HCT116 (cell line): ENCODE measurements around the gene HSPB1.

Source experiments
- CTCF ChIP-seq, 3 experiments: fragments of 200-600 bp in 1 of 3; sonication (generic) in 1 of 3; IDR thresholded peaks in 2 of 3; conservative IDR thresholded peaks in 1 of 3; 2 replicates each; pipeline ENCODE4 v1.5.1; 2012 to 2017; ENCODE audit warnings: low read depth in 2 of 3, low read length in 2 of 3, antibody characterized with exemption in 1 of 3, borderline replicate concordance in 1 of 3, control low read depth in 1 of 3, mild to moderate bottlenecking in 1 of 3, mixed read lengths in 1 of 3, mixed run types in 1 of 3, moderate library complexity in 1 of 3; ENCODE audit not compliant: insufficient read depth in 1 of 3
- EZH2 ChIP-seq: fragments of 200-600 bp; sonication (generic); IDR thresholded peaks from 2 replicates; pipeline ENCODE4 v1.6.1; 2017; ENCODE audit warnings: antibody characterized with exemption, mixed run types

- no peak for TF ChIP-seq CTCF (IDR thresholded peaks at IDR 0.05 in 2 of 3, conservative IDR thresholded peaks at IDR 0.05 in 1 of 3; ENCODE audit: borderline replicate concordance in 1 of 3, insufficient read depth in 1 of 3, low read depth in 2 of 3, low read length in 2 of 3)
- TF ChIP-seq EZH2 = no peak
Observed at GRCh38 chr7:76317782-76318487, 15.5 kb downstream of the HSPB1 start.
